Prostate gland (tissue), 2 donors: Measurements from ENCODE around the gene SCRN2. TPM values are rescaled to one million over a fixed set of nuclear protein-coding genes. Genes with fewer than 3 reads are reported as not detected.

Source experiments
- DNase-seq: peaks from one replicate; pipeline ENCODE4 v3.0.0-alpha.2; 2019; ENCODE audit warnings: low spot score
- H3K27ac ChIP-seq, 2 donors: fragments of 200-600 bp; sonication (generic); 2 replicates each; pipeline ENCODE4 v1.5.1; 2017 to 2019
- H3K27me3 ChIP-seq: fragments of 200-600 bp; sonication (generic); replicated peaks from 2 replicates; pipeline ENCODE4 v1.5.1; 2019; ENCODE audit not compliant: insufficient read depth
- H3K36me3 ChIP-seq, 2 donors: fragments of 200-600 bp; sonication (generic); 1 replicate in 1 of 2; 2 replicates in 1 of 2; pipeline versions ENCODE4 v1.5.1 to v1.8.1; 2017 to 2019
- H3K4me1 ChIP-seq: fragments of 200-600 bp; sonication (generic); replicated peaks from 2 replicates; pipeline ENCODE4 v1.5.1; 2019
- H3K4me3 ChIP-seq, 2 donors: fragments of 200-600 bp; sonication (generic); 2 replicates each; pipeline ENCODE4 v1.5.1; 2017 to 2019
- H3K9me3 ChIP-seq: fragments of 200-600 bp; sonication (generic); 2 replicates; pipeline ENCODE4 v1.5.1; 2017
- CTCF ChIP-seq, 4 experiments: fragments of 200-600 bp in 2 of 4; fragments of 450-650 bp in 2 of 4; sonication (generic) in 2 of 4; IDR thresholded peaks; 1 replicate in 3 of 4; 2 replicates in 1 of 4; pipeline ENCODE4 v1.5.1; 2016 to 2019; ENCODE audit warnings: antibody characterized with exemption in 4 of 4, mild to moderate bottlenecking in 2 of 4, moderate library complexity in 2 of 4
- POLR2A ChIP-seq: fragments of 450-650 bp; IDR thresholded peaks from one replicate; pipeline ENCODE4 v1.6.1; 2016; ENCODE audit warnings: antibody characterized with exemption, mild to moderate bottlenecking
- POLR2AphosphoS5 ChIP-seq: sonication (generic); formaldehyde crosslinking; IDR thresholded peaks from one replicate; pipeline ENCODE4 v1.6.1; 2017; ENCODE audit warnings: antibody characterized with exemption
- WGBS: methylation state at CpG from one replicate; pipeline ENCODE4 v1.1.5; 2018; 5-methylcytosine and 5-hydroxymethylcytosine counted together
- intact Hi-C: fragments of 100-400 bp; cut with DNase I; formaldehyde crosslinking; loops from one replicate; pipeline ENCODE4 v1.14.2; 2022
- total RNA-seq, 2 donors: library from RNA; depleted of rRNA; stranded (reverse); fragments of >200 nt; gene quantifications; one replicate each; pipeline ENCODE4 v1.1.0, GENCODE V29; 2016

The SCRN2 gene
- total RNA-seq, 2 donors from 2014 or later = 32.6 to 44.4 TPM

GRCh38 chr17:47873200-47874090 is 32.4 kb upstream of the SCRN2 start:
- 69% methylated on average over 4 of the region's 4 CpGs for WGBS
- H3K27me3 ChIP-seq = peaks cover 5% of the 10 kb centered on the region
- TF ChIP-seq POLR2AphosphoS5 = no peak
- no peak for TF ChIP-seq POLR2A
- no peak for TF ChIP-seq CTCF (IDR thresholded peaks at IDR 0.05)

DNA sequence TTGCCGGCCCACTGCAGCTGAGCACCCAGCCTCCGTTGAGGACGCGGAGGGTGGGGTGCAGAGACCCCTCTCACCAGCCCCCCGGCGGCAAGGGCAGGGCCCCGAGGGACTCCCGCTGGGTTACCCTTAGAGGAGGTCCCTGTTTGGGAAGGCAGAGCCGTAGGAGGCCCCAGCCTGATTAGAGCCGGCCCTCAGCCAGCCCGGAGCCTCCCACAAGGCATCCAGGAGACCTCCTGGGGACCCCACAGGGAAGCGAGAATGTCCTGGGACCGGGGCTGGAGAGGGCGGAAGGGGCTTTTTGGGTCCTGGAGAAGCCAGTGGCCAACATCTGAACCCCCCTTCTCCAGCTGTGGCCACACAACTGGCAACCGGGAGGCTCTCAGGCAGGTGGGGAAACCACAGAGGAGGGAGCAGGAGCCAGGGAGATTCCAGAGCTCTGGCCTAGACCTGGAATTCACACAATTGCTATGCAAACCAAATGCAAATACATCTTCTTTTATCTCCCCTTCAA is 31.6 kb upstream of the SCRN2 start:
- WGBS = 51% methylated on average over 14 of the region's 15 CpGs
- intact Hi-C loops = no loop called here
- H3K27me3 ChIP-seq = peaks cover 5% of the 10 kb centered on the region
- no peaks in the 10 kb centered on the region for H3K9me3 ChIP-seq
- TF ChIP-seq POLR2A = no peak
- no peak for TF ChIP-seq CTCF (IDR thresholded peaks at IDR 0.05)
- TF ChIP-seq POLR2AphosphoS5 = no peak
- H3K4me1 ChIP-seq = peaks cover 5% of the 10 kb centered on the region
- no peaks in the 10 kb centered on the region for H3K36me3 ChIP-seq
- no peak overlapping the region for H3K4me3 ChIP-seq
- H3K27ac ChIP-seq = no peak overlapping the region
- no peak for DNase-seq

More at GRCh38 chr17:47873200-47874090, 32.4 kb upstream of the SCRN2 start:
- no peaks in the 10 kb centered on the region for H3K36me3 ChIP-seq
- H3K4me3 ChIP-seq = no peak overlapping the region
- H3K9me3 ChIP-seq = no peaks in the 10 kb centered on the region
- peaks cover 5% of the 10 kb centered on the region for H3K4me1 ChIP-seq
- no peak overlapping the region for H3K27ac ChIP-seq
- intact Hi-C loops = no loop called here
- DNase-seq = no peak

GRCh38 chr17:47872019-47872650 is 31.1 kb upstream of the SCRN2 start:
- no peaks in the 10 kb centered on the region for H3K36me3 ChIP-seq

DNA sequence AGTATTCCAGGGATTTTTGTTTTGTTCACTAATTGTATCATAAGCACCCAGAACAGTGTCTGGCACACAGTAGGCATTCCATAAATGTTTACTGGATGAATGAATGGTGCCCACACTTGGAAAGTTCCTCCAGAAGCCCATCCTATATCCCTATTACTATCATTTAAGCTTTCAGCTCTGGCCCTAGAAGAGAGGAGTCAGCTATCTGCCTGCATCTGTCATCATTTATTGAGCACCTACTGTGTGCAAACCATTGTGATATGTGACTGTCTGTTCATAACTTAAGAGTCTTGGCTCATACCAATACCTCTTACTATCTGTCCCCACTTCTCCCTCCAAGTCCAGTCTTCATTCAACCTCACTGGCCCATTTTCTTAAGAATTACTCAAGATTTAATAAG is 30.0 kb upstream of the SCRN2 start:
- Histone ChIP-seq H3K27ac (no peak overlapping the region), H3K36me3 (no peaks in the 10 kb centered on the region), H3K9me3 (no peaks in the 10 kb centered on the region), H3K4me1 (peaks cover 5% of the 10 kb centered on the region), H3K27me3 (peaks cover 10% of the 10 kb centered on the region), H3K4me3 (no peak overlapping the region)
- no peak for DNase-seq
- intact Hi-C loops = no loop called here
- TF ChIP-seq POLR2AphosphoS5 (no peak), CTCF (IDR thresholded peaks at IDR 0.05) (no peak), POLR2A (no peak)

More at GRCh38 chr17:47872019-47872650, 31.1 kb upstream of the SCRN2 start:
- intact Hi-C loops = no loop called here
- DNase-seq = no peak
- WGBS = 8% methylated on average over 29 of the region's 29 CpGs
- H3K4me1 ChIP-seq = peaks cover 5% of the 10 kb centered on the region
- H3K4me3 ChIP-seq = no peak overlapping the region
- no peak for TF ChIP-seq POLR2AphosphoS5
- no peak for TF ChIP-seq POLR2A
- no peak for TF ChIP-seq CTCF (IDR thresholded peaks at IDR 0.05)
- no peaks in the 10 kb centered on the region for H3K9me3 ChIP-seq
- H3K27ac ChIP-seq = no peak overlapping the region
- H3K27me3 ChIP-seq = peaks cover 10% of the 10 kb centered on the region
